Neural cell (in vitro differentiated cells): ENCODE results near the gene MMP24OS.

Experiments used
- CTCF ChIP-seq: fragments of 450-650 bp; IDR thresholded peaks from 2 replicates; pipeline ENCODE4 v1.5.1; 2014; ENCODE audit warnings: antibody characterized with exemption, mild to moderate bottlenecking, moderate library complexity; ENCODE audit not compliant: poor library complexity, severe bottlenecking
- EP300 ChIP-seq: fragments of 450-650 bp; conservative IDR thresholded peaks from 2 replicates; pipeline ENCODE4 v1.6.1; 2014; ENCODE audit warnings: antibody characterized with exemption, mild to moderate bottlenecking, moderate library complexity; ENCODE audit not compliant: poor library complexity, severe bottlenecking
- EZH2 ChIP-seq: fragments of 200-600, 300-800 bp; shearing (Covaris generic), sonication (generic); IDR thresholded peaks from 2 replicates; pipeline ENCODE4 v1.6.1; 2014; ENCODE audit warnings: antibody characterized with exemption, low read length, borderline replicate concordance, mild to moderate bottlenecking; ENCODE audit not compliant: insufficient read depth, poor library complexity, severe bottlenecking
- MXI1 ChIP-seq: fragments of 450-650 bp; conservative IDR thresholded peaks from 2 replicates; pipeline ENCODE4 v1.6.1; 2014; ENCODE audit warnings: antibody characterized with exemption, mild to moderate bottlenecking; ENCODE audit not compliant: poor library complexity, severe bottlenecking
- POLR2AphosphoS5 ChIP-seq: IDR thresholded peaks from 2 replicates; pipeline ENCODE4 v1.6.1; 2012
- RAD21 ChIP-seq: fragments of 450-650 bp; conservative IDR thresholded peaks from 2 replicates; pipeline ENCODE4 v1.6.1; 2014; ENCODE audit warnings: antibody characterized with exemption, mild to moderate bottlenecking, moderate library complexity
- REST ChIP-seq: IDR thresholded peaks from 2 replicates; pipeline ENCODE4 v1.6.1; 2012; ENCODE audit warnings: borderline replicate concordance
- SMC3 ChIP-seq: fragments of 450-650 bp; conservative IDR thresholded peaks from 2 replicates; pipeline ENCODE4 v1.6.1; 2014; ENCODE audit warnings: antibody characterized with exemption, mild to moderate bottlenecking, moderate library complexity; ENCODE audit not compliant: poor library complexity
- TAF1 ChIP-seq: IDR thresholded peaks from 2 replicates; pipeline ENCODE4 v1.6.1; 2012; ENCODE audit warnings: low read depth

DNA sequence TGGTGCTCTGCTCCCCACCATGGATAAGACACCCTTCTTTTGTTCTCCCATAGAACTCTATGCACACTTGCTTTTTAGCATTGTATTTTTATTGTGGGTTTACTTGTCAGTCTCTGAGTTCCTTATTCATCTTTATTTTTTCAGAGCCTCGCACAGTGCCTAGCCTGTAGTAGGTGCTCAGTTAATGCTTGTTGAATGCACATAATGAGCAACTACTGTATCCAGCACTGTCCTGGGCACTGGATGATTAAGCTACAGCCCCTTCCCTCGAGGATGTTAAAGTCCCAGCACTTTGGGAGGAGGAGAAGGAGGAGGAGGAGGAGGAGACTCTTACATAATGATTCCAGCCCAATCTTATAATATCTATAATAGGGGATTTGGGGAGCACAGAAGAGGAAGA lies 34.6 kb downstream of the MMP24OS start:
- no peak for TF ChIP-seq POLR2AphosphoS5
- no peak for TF ChIP-seq CTCF
- TF ChIP-seq MXI1, result no peak
- no peak for TF ChIP-seq SMC3
- no peak for TF ChIP-seq EP300
- no peak for TF ChIP-seq EZH2
- TF ChIP-seq RAD21, result no peak
- no peak for TF ChIP-seq REST
- TF ChIP-seq TAF1, result no peak
